ENCODE results near the gene SIPA1L3.
"Not testable (repeated sequence)": the region's sequence is repeated elsewhere in the genome, so short reads cannot be mapped to it uniquely, and the experiment has no call there.

Gene SIPA1L3, protein sequence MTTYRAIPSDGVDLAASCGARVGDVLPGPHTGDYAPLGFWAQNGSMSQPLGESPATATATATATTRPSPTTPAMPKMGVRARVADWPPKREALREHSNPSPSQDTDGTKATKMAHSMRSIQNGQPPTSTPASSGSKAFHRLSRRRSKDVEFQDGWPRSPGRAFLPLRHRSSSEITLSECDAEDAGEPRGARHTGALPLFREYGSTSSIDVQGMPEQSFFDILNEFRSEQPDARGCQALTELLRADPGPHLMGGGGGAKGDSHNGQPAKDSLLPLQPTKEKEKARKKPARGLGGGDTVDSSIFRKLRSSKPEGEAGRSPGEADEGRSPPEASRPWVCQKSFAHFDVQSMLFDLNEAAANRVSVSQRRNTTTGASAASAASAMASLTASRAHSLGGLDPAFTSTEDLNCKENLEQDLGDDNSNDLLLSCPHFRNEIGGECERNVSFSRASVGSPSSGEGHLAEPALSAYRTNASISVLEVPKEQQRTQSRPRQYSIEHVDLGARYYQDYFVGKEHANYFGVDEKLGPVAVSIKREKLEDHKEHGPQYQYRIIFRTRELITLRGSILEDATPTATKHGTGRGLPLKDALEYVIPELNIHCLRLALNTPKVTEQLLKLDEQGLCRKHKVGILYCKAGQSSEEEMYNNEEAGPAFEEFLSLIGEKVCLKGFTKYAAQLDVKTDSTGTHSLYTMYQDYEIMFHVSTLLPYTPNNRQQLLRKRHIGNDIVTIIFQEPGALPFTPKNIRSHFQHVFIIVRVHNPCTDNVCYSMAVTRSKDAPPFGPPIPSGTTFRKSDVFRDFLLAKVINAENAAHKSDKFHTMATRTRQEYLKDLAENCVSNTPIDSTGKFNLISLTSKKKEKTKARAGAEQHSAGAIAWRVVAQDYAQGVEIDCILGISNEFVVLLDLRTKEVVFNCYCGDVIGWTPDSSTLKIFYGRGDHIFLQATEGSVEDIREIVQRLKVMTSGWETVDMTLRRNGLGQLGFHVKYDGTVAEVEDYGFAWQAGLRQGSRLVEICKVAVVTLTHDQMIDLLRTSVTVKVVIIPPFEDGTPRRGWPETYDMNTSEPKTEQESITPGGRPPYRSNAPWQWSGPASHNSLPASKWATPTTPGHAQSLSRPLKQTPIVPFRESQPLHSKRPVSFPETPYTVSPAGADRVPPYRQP (N-terminal part only)

DNA sequence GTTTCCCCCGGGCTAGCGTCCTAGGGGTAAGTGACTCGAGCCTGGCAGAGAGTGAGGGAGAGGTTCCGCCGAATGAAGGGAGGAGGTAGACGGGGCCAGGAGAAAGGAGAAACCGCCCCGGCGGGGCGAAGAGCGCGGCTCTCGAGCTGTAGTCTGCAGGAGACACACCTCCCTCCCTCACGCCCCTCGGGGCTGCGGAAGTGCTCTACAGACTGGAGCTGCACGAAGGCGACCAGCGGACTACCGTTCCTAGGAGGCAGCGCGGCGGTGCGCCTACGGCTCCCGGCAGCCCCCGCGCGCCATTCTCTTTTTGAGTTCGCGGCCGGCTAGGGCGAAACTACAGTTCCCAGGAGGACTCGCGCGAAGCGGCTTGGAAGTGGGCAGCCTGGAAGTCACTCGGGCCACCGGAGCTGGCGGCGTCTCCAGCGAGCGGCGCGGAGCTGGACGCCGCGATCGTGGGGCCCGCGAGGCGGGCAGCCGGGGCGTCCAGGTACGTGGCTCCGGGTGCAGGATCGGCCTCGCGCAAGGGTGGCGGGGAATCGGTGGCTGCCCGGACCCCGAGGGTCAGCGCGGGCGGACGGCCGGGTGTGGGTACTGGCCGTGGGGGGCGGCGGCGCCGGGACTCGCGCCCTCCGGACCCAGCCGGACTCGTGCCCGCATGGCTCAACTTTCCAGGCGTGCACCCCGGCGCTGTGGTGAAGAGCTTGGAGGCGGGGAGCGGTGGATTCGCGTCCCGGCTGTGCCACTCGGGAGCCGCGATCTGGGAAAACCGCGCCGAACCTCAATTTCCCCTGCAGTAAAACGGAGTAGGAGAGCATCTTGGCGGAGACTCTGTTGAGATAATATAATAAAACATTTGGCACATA is at the start of gene SIPA1L3:
TSS of gene SIPA1L3 (plus strand) at position 340 of the 866 bp plus-strand sequence. CDS start 174,358 bp downstream, outside the sequence.
- DNase-seq: peak; percentile 93

DNA sequence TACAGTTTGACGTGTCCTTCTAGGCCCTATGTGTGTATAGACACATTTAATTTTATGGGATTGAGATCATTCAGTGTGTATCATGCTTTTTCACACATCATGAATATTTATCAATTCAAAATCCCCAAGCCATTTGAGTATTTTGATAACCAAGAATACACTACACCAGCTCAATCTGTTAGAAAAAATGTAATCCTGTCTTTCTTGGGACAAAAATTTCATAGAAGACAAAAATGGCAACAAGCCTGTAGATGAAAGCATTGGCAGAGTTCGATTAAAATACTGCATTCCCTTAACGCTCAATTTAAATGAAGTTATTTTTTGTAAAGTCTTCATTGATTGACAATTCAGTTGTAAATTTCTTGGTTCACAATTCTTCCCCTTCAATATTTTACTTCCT is 42.5 kb upstream of the SIPA1L3 start:
- no peak for DNase-seq

DNA sequence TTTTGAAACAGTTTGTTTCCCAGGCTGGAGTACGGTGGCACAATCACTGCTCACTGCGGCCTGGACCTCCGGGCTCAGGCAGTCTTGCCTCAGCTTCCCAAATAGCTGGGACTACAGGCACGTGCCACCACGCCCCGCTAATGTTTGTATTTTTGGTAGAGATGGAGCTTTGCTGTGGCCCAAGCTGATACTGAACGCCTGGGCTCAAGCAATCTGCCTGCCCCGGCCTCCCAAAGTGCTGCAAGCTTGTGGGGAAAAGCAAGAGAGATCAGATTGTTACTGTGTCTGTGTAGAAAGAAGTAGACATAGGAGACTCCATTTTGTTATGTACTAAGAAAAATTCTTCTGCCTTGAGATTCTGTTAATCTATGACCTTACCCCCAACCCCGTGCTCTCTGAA is 41.1 kb upstream of the SIPA1L3 start:
- DNase-seq: not testable (repeated sequence)

DNA sequence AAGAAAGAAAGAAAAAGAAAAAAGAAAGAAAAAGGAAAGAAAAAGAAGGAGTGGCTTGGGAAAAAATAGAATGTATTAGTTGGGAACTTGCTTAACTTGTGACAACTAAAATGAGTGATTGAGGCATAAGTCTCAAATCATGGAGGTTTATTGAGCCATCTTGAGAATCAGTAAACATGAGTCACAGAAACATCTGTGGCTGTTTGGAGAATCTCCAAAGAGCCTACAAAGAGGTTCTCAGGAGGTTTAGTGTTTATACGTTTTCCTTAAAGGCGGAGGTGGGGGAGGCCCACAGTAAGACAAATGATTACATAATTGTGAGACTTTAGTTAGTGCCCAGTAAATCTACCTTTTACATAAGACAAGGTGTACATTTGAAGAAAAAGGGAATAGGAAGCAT is 39.2 kb upstream of the SIPA1L3 start:
- DNase-seq: no peak

DNA sequence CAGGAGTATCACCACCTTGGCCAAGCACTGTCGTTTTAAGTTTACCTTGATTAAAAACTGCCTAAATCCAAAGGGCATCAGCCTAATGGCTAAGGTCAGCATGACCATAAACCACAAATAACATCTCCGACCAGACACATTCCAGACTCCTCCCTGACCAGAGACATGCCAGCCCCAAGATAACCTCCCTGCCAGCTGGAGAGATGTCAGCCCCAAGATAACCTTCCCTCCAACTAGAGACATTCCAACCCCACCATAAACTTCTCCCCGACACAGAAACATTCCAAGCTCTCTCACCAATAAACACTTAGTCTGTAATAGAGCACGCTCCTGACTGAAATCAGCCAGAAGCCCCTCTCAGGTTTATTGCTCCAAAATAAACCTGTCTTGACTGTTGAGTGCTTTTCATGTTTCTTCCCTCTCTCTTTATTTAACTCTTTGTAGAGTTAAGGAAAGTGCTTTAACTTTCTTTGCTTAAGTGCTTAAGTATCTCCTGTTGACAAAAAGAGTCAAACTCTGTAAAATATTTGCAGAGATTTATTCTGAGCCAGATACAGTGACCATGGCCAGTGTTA is 37.2 kb upstream of the SIPA1L3 start:
- DNase-seq: no peak

DNA sequence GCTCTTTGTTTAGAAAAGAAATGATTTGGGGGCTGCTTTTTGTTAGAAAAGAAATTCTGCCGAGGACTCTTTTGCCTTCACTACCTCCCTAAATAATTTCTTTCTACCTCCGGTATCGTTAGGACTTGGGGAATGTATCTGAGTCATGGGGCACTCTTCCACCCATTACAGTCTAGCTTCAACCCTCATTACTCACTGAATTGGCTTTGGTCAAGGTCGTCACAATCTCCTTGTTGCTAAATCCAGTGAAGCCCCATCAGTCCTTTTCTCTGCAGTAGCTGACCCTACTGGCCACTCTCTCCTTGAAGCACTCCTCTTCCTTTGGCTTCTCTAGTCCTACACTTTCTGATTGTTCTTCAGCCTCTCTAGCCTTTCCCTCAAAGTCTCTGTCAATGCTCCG is 34.6 kb upstream of the SIPA1L3 start:
- DNase-seq: no peak

DNA sequence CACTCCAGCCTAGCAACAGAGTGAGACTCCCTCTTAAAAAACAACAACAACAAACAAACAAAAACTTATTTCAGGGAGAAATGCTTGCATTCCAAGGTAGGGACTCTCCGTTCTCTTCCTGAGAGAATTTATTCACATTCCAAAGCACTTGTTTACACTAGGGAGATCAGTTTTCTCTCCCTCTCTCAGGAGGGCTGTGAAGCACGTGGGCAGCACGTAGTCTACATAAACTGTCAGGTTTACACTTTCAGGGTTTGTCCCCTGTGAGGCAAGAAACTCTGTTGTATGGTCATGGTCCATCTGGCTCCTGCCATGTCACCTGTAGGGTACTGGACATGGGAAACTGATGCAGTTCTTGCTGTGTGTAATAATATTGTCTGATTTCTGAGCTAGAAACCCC is 32.2 kb upstream of the SIPA1L3 start:
- no peak for DNase-seq

DNA sequence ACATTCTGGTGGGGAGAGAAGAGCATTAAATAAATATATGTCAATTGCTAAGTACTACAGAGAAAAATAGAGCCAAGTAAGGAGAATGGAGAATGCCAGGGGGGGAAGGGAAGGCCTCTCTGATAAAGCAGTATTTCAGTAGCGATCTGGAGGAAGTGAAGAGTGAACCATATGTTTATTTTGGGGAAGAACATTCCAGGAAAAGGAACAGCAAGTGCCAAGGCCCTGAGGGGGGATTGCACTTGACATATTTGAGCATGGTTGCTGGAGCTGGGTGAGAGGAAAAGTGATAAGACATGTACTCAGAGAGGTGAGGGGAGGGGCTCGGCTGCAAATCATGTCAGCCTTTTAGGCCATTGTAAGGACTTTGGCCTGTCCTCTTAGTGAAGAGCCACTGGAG is 31.0 kb upstream of the SIPA1L3 start:
- no peak for DNase-seq

DNA sequence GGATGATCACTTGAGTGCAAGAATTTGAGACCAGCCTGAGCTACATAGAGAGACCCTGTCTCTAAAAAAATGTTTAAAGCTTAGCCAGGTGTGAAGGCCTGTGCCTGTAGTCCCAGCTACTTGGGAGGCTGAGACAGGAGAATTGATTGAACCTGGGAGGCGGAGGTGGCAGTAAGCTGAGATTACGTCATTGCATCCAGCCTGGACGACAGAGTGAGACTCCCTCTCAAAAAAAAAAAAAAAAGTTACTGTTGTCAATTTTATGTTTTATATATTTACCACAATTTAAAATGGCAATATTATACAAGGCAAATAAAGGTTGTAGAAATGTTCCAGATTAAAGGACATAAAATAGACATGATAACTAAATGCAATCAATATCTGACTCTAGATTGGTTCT is 29.9 kb upstream of the SIPA1L3 start:
- no peak for DNase-seq

DNA sequence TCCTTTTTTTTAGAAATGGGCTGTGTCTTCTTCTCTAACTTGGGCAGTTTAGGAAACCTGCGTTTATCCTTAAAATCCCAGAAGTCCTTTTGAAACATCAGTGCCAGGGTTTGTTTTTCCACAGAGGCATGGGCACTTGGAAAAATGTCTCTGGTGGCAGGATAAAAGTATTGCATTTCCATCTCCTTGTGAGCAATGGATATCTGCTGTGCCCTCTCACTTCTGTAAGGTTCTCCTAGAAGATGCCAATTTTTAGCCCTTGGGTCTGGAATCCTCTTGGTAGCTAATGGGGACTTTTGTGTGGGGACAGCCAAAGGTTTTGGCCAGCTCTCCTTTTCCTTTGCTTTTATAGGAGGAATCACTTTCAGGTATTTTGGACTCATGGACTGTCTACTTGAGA is 21.6 kb upstream of the SIPA1L3 start:
- no peak for DNase-seq

DNA sequence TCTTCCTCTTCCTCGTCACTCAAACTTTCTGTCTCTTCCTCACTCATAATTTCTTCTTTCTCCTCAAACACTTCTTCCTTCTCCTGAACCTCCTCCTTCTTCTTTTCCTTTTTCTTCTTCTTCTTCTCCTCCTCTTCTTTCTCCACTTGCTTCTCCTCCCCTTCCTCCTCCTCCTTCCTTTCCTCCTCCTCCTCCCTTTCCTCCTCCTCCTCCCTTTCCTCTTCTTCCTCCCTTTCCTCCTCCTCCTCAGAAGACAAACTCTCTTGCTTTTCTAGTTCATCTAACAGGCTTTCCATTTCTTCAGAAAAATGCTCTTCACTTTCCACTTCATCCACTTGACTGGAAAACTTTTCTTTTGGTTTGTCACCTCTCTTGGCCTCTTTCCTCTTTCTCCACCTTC is 20.4 kb upstream of the SIPA1L3 start:
- no peak for DNase-seq

DNA sequence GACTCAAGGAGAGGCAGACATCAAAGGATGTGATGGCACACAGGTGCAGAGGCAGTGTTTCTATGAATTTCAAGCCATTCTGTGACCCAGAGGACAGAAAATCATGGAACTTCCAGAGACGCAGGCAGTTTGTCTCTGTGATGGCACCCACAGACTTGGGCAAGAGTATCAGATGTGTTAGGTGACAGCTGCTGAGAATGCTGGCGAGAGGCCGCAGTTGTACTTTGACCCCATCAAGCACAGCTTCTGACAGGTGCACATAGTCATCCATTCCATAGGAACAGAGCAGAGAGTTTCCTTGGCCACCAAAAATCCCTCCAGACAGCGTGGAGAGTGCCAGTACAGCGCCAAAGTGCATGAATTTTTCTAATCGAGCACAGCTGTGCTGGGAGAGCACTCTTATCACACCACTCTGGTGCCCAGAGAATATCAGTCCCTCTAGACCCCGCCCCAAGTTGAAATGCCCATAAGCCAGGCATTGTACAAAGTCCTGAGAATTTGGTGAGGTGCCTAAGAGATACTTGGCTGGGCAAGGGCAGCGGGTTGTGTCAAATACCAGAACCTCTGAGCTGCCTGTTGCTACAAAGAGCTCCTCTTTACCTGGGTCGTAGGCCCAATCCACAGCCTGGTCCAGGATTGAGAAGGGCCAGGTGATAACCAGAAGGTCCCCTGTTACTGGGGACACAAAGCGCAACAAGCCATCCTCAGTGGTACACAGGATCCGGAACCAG is 13.0 kb upstream of the SIPA1L3 start:
- DNase-seq: no peak

DNA sequence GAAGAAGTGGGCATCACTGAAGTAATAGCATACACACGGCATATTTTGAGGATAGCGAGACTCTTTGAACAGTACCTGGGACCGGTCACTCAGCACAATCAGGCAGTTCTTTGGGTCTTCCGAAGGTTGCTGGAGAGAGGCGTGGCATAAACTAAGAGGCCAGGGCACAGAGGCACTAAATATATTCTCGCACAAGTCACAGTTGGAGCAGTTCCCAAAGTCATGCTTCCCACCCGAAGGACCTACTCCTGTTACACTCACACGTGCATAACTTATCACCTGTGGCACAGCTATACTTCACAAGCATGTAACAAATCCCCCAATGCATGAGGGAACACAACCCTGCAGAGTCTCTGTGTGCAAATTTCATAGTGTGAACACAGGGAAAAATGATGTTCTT is 10.8 kb upstream of the SIPA1L3 start:
- DNase-seq: no peak

DNA sequence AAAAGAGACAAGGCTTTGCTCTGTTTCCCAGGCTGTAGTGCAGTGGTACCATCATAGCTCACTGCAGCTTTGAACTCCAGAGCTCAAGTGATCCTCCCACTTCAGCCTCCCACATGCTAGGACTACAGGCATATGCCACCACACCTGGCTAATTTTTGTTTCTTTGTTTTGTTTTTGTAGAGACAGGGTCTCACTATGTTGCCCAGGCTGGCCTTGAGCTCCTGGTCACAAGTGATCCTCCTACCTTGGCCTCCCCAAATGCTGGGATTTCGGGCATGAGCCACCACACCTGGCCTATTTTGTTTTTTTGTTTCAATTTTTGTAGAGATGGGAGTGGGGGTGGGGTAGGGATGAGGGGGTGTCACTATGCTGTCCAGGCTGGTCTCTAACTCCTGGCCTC is 7.6 kb upstream of the SIPA1L3 start:
- no peak for DNase-seq

DNA sequence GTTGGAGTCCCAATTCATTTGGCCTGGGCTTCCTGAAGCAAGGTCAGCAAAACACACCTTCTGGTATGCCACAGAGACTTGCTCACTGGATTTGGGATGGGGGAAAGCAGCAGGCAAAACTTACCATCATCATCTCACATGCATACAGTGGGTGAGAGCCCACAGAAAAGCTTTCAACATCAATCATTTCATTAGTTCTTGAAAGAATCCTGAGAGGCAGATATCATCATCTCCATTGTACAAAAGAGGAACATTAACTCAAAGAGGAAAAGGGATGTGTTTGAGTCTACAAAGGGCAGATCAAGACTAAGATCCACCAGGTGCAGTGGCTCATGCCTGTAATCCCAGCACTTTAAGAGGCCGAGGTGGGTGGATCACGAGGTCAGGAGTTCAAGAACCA is 7.0 kb upstream of the SIPA1L3 start:
- no peak for DNase-seq

DNA sequence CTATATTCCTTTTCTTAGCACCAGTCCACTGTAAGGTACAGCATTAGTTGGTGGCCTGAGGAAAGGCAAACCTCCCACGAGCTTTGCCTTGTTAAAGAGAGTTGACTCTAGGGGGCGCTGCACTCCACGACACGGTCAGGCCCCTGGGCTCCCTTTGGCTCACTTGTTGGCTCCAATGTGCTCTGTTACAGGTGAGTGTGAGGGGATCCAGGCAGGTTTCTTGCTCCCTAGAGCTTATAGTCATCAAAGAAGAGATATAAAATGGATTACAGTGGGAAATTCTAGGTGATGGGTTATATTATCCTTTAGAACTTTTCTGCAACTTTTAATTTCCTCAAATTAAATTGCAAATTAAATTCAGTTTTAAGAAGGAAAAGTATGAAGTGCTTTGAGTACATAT is 4.3 kb upstream of the SIPA1L3 start:
- peak; percentile 83 for DNase-seq

DNA sequence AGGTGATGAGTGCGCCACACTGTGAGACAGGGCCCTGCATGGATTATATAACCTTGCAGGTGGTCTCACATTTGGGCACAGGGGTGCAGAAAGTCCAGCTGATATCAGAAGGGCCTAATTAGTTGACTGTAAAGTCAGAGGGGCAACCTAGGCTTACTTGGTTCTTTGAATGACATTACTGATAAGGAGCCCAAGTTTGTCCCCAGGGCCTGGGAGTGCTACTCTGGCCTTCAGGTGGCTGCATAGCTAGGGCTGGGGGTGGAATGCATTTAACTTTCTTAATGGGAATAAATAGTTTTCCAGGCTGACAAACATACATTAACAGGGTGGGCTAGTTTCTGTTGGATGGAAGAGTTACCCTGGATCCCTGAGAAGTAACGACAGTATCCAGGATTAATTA is 3.9 kb upstream of the SIPA1L3 start:
- DNase-seq: no peak

DNA sequence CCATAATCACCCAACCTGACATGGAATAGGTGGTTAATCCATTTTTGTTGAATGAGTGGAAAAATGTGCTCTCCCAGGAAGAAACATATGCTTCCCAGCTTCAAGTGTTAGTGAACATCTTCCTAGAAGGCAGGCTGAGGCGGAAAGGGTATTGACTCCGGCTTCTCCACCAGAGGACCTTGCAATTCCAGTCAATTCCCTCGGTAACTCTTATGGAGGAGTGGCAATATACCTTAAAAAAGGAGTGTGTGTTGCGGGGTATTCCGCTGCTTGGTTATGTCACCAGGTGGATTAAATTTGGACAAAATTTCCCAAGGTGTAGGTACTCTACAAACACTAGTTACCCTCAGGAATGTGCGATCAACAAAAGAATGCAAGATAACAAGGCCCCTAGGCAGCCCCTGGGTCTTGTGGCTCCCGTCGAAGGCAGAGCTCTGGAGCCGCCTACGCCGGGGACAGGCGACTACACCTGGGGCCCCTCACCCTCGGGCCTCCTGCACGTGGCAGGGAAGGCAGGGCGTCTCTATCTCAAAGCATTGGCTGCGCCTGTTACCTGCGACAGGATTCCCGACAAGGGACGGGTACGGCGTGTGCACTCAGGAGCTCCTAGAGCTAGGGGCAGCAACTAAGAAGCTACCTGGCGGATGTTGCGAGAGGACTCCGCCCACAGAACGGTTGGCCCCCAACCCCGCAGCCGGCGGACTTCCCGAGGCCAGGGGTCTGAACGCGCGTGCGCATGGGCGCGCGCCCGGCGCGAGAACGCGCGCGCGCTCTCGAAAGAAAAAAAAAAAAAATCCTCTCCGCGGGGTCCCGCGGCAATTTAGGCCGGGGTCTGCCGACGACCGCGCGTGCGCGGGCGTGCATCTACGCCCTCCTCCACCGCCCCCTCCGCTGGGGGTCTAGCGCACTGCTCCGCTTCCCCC is 801 bp upstream of the SIPA1L3 start, which contains the start of gene WDR87:
TSS of gene WDR87 (minus strand) at position 649 of the 923 bp plus-strand sequence. CDS start 8,355 bp downstream, outside the sequence.
- DNase-seq: peak; percentile 62

DNA sequence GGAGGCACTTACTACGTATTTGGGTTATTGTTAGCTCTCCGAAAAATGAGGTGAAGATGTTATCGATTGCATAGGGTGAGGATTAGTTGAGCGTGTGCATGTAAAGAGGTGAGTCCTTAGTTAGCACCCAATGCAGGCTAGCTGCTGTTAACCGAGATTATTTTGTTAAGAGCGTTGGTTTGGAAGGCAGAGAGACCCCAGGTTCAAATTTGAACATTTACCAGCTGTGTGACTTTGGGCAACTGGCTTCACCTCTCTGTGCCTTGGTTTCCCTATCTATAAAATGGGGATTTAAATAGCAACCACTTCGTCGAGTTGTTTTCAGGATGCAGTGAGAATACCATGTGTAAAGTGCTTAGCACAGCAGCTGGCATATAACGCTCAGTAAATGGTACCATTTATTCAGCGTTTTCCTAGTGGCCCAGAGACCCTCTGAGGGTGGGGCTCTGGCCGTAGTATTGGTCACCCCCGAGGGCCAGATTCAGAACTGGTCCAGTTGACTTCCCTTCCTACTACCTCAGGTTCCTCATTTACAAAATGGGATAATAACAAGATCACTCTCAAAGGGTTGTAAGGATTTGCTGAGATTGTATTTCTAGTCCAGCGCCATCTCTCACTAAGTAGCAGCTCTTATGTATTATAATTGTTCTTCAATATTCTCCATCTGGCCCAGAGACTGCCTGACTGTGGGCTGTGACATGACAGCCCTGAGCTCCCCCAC is 887 bp downstream of the SIPA1L3 start:
- no peak for DNase-seq
